GM23248 (cell line): ENCODE data around the gene TTYH3. TPM values are rescaled to one million over a fixed set of nuclear protein-coding genes. Genes with fewer than 3 reads are reported as not detected.
A peak's percentile ranks its signal among the peaks of the same experiment; 100 is the strongest.

Experiments
- DNase-seq: peaks from one replicate; pipeline ENCODE4 v3.0.0-alpha.2; 2015
- H2AFZ ChIP-seq: fragments of 200-600 bp; sonication (generic); 2 replicates; pipeline ENCODE4 v1.6.1; 2016; ENCODE audit warnings: antibody characterized with exemption
- H3F3A ChIP-seq: fragments of 200-600 bp; sonication (generic); 2 replicates; pipeline ENCODE4 v1.6.1; 2016; ENCODE audit warnings: mild to moderate bottlenecking, antibody characterized with exemption, mixed run types; ENCODE audit not compliant: insufficient read depth
- H3K27ac ChIP-seq: fragments of 200-600 bp; sonication (generic); 2 replicates; pipeline ENCODE4 v1.5.1; 2016; ENCODE audit warnings: mild to moderate bottlenecking
- H3K27me3 ChIP-seq: fragments of 200-600 bp; sonication (generic); replicated peaks from 2 replicates; pipeline ENCODE4 v1.6.1; 2016; ENCODE audit warnings: mild to moderate bottlenecking; ENCODE audit not compliant: insufficient read depth
- H3K36me3 ChIP-seq: fragments of 200-600 bp; sonication (generic); 2 replicates; pipeline ENCODE4 v1.6.1; 2016; ENCODE audit warnings: low read depth, mild to moderate bottlenecking
- H3K4me1 ChIP-seq: fragments of 200-600 bp; sonication (generic); 2 replicates; pipeline ENCODE4 v1.6.1; 2016; ENCODE audit warnings: mild to moderate bottlenecking; ENCODE audit not compliant: insufficient read depth
- H3K4me2 ChIP-seq: fragments of 200-600 bp; sonication (generic); one replicate; pipeline ENCODE4 v1.6.1; 2016; ENCODE audit warnings: mild to moderate bottlenecking; ENCODE audit not compliant: unreplicated experiment
- H3K4me3 ChIP-seq: fragments of 200-600 bp; sonication (generic); 2 replicates; pipeline ENCODE4 v1.5.1; 2016; ENCODE audit warnings: mild to moderate bottlenecking
- H3K79me2 ChIP-seq: fragments of 200-600 bp; sonication (generic); 2 replicates; pipeline ENCODE4 v1.6.1; 2016; ENCODE audit warnings: mild to moderate bottlenecking; ENCODE audit not compliant: insufficient read depth
- H3K9ac ChIP-seq: fragments of 200-600 bp; sonication (generic); 2 replicates; pipeline ENCODE4 v1.6.1; 2016; ENCODE audit warnings: mild to moderate bottlenecking
- H3K9me2 ChIP-seq: fragments of 200-600 bp; sonication (generic); 2 replicates; pipeline ENCODE4 v1.6.1; 2016; ENCODE audit warnings: mixed run types, mild to moderate bottlenecking, moderate library complexity; ENCODE audit not compliant: insufficient read depth
- H3K9me3 ChIP-seq: fragments of 200-600 bp; sonication (generic); one replicate; pipeline ENCODE4 v1.6.1; 2017; ENCODE audit warnings: low read depth
- H4K20me1 ChIP-seq: fragments of 200-600 bp; sonication (generic); 2 replicates; pipeline ENCODE4 v1.6.0; 2016; ENCODE audit not compliant: insufficient read depth
- EZH2 ChIP-seq: fragments of 200-600 bp; sonication (generic); IDR thresholded peaks from 2 replicates; pipeline ENCODE4 v1.6.1; 2018; ENCODE audit warnings: antibody characterized with exemption, mild to moderate bottlenecking; ENCODE audit not compliant: insufficient read depth, poor library complexity, severe bottlenecking
- EZH2phosphoT487 ChIP-seq: fragments of 200-600 bp; sonication (generic); IDR thresholded peaks from 2 replicates; pipeline ENCODE4 v1.6.1; 2018; ENCODE audit warnings: antibody characterized with exemption, moderate library complexity, mild to moderate bottlenecking, low read depth; ENCODE audit not compliant: insufficient read depth
- WGBS, 2 experiments: methylation state at CpG; one replicate each; pipeline ENCODE4 v1.1.6; 2015 to 2017; ENCODE audit warnings: low lambda C conversion rate in 2 of 2, low coverage in 1 of 2; ENCODE audit errors: missing lambda C conversion rate in 2 of 2; 5-methylcytosine and 5-hydroxymethylcytosine counted together
- in situ Hi-C: fragments of 300-500 bp; cut with MboI; formaldehyde crosslinking; loops from 2 replicates; pipeline ENCODE4 v1.15.0; 2020
- polyA plus RNA-seq: library from polyadenylated mRNA; unstranded; fragments of >200 nt; fragmentation: Nextera tagmentation; extraction: Ambion mirVana; gene quantifications from 2 replicates; pipeline ENCODE4 v1.2.1, GENCODE V29; 2016
- total RNA-seq: library from RNA; depleted of rRNA; stranded (reverse); fragments of >200 nt; shearing (Covaris generic); gene quantifications from 2 replicates; pipeline ENCODE4 v1.2.3, GENCODE V29; 2014

The TTYH3 gene
- total and polyA plus RNA-seq, 2 experiments from 2014 or later, result 25.3 to 46.0 TPM

GRCh38 chr7:2637505-2638223 lies 5.9 kb downstream of the TTYH3 start:
- DNase-seq, result no peak
- Histone ChIP-seq H3K36me3 (no peaks in the 10 kb centered on the region), H3K27ac (peak overlapping the region; percentile 75), H2AFZ (no peak overlapping the region), H3K4me3 (0 out of 2 replicates have a peak overlapping the region, but pooled peaks have one; percentile 23), H3K4me1 (peaks cover 50% of the 10 kb centered on the region), H3K9ac (peak overlapping the region; percentile 75), H3K27me3 (no peaks in the 10 kb centered on the region), H3K79me2 (peaks cover 68% of the 10 kb centered on the region), H3F3A (peaks cover 9% of the 10 kb centered on the region; the same call in 1 of the 2 replicates), H3K9me2 (no peaks in the 10 kb centered on the region), H4K20me1 (no peaks in the 10 kb centered on the region), H3K9me3 (no peaks in the 10 kb centered on the region), H3K4me2 (peak overlapping the region; percentile 44)
- 64 to 66% methylated on average over 23 of the region's 23 CpGs for WGBS, 2 experiments
- TF ChIP-seq EZH2 (no peak), EZH2phosphoT487 (no peak)
- in situ Hi-C loops, result no loop called here

- peak; percentile 92 for DNase-seq
- H4K20me1 ChIP-seq, result no peaks in the 10 kb centered on the region
- H3K27ac ChIP-seq, result peak overlapping the region; percentile 75
- H3K9ac ChIP-seq, result peak overlapping the region; percentile 75
- 13 to 17% methylated on average over 27 to 34 of the region's 34 CpGs for WGBS, 2 experiments
- in situ Hi-C loops, result no loop called here
- H3K9me2 ChIP-seq, result no peaks in the 10 kb centered on the region
- H3K36me3 ChIP-seq, result no peaks in the 10 kb centered on the region
- 0 out of 2 replicates have a peak overlapping the region, but pooled peaks have one; percentile 23 for H3K4me3 ChIP-seq
- peak overlapping the region; percentile 44 for H3K4me2 ChIP-seq
- no peak overlapping the region for H2AFZ ChIP-seq
- H3K4me1 ChIP-seq, result peaks cover 46% of the 10 kb centered on the region
- H3K79me2 ChIP-seq, result peaks cover 67% of the 10 kb centered on the region
- no peak for TF ChIP-seq EZH2
- no peak for TF ChIP-seq EZH2phosphoT487
- peaks cover 5% of the 10 kb centered on the region; the same call in 1 of the 2 replicates for H3F3A ChIP-seq
- no peaks in the 10 kb centered on the region for H3K9me3 ChIP-seq
- H3K27me3 ChIP-seq, result no peaks in the 10 kb centered on the region
Measured at GRCh38 chr7:2638224-2638991, 6.6 kb downstream of the TTYH3 start.

GRCh38 chr7:2639181-2639681 lies 7.4 kb downstream of the TTYH3 start:
- DNase-seq, result no peak
- H3K36me3 ChIP-seq, result no peaks in the 10 kb centered on the region
- no peak overlapping the region for H2AFZ ChIP-seq
- H3K27ac ChIP-seq, result peak overlapping the region; percentile 75
- in situ Hi-C loops, result no loop called here
- 0 out of 2 replicates have a peak, but pooled peaks cover 5% of the 10 kb centered on the region for H3F3A ChIP-seq
- H3K27me3 ChIP-seq, result no peaks in the 10 kb centered on the region
- peaks cover 42% of the 10 kb centered on the region for H3K4me1 ChIP-seq
- H3K79me2 ChIP-seq, result peaks cover 66% of the 10 kb centered on the region
- TF ChIP-seq EZH2phosphoT487 (no peak), EZH2 (no peak)
- H4K20me1 ChIP-seq, result no peaks in the 10 kb centered on the region
- no peak overlapping the region for H3K4me3 ChIP-seq
- H3K4me2 ChIP-seq, result peak overlapping the region; percentile 44
- no peaks in the 10 kb centered on the region for H3K9me2 ChIP-seq
- 82 to 90% methylated on average over 23 to 24 of the region's 24 CpGs for WGBS, 2 experiments
- H3K9ac ChIP-seq, result peak overlapping the region; percentile 75
- no peaks in the 10 kb centered on the region for H3K9me3 ChIP-seq

GRCh38 chr7:2639695-2640481 lies 8.1 kb downstream of the TTYH3 start:
- Histone ChIP-seq H3K9ac (no peak overlapping the region), H3K27ac (no peak overlapping the region), H3K4me2 (no peak overlapping the region), H3K9me3 (no peaks in the 10 kb centered on the region), H3K36me3 (no peaks in the 10 kb centered on the region), H3K27me3 (no peaks in the 10 kb centered on the region), H3K79me2 (peaks cover 59% of the 10 kb centered on the region), H2AFZ (no peak overlapping the region), H4K20me1 (no peaks in the 10 kb centered on the region), H3K4me1 (peaks cover 38% of the 10 kb centered on the region), H3K4me3 (no peak overlapping the region), H3K9me2 (no peaks in the 10 kb centered on the region), H3F3A (0 out of 2 replicates have a peak, but pooled peaks cover 5% of the 10 kb centered on the region)
- no peak for TF ChIP-seq EZH2
- TF ChIP-seq EZH2phosphoT487, result no peak
- in situ Hi-C loops, result no loop called here
- no peak for DNase-seq
- 90% methylated on average over 32 to 36 of the region's 37 CpGs for WGBS, 2 experiments
